ENCODE results near the gene INKA1.
"Not testable (repeated sequence)": the region's sequence is repeated elsewhere in the genome, so short reads cannot be mapped to it uniquely, and the experiment has no call there.

Gene INKA1

DNA sequence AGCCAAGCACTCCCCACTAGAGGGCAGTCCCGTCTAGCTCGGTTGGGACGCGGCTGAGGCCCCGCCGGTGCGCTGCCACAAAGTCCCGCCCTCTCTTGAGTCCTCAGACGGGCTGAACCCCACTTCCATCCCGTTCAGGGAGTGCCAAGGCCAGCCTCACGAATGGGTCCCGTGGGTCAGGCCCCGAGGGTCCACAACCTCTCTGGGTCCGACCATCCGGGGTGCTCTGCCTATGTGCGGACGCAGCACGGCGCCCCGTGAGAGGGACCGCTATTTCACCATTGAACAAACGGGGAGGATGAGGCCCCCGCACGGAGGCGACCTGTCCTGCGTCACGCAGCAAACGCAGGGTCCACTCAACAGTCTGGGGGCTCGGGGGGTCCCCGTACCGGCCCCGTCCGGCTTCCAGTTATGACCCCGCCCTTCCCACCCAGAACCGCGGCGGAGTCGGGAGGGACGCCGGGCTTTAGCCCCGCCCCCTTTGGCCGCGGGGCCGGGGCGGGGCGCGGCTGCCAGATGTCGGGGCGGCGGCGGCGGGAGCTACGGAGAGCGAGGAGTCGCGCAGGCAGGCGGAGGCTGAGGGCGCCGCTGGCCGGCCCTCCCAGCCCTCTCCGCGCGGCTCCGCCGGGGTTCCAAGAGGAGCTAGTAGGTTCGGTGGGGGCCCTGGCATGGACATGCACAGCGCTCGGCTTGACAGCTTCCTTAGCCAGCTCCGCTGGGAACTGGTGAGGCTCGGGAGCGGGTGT lies at the start of gene INKA1:
Gene INKA1, plus strand, starts transcription at position 543 of the 746 bp plus-strand sequence. Its CDS starts 132 bp downstream, at position 675.
- peak; percentile 66 to 79 (median 78) for DNase-seq (ENCODE audit: low read depth in 2 of 3, low spot score in 2 of 3)

DNA sequence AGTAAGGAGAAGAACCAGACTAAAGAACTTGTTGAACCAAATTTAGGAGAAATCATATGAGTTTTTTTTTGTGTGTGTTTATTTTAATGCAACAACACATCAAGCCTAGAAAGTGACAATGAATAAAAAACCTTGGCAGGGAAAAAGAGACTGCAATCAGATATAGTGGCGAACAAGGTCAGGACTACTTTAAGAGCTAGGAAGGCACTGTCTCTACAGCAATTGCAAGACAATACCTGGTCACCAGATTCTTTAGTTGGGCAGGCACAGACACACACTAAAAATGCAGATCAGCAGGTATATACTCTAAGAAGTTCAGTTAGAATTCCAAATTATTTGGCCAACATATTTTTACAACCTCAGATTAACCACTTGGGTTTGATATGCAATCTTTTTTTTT lies 48.5 kb upstream of the INKA1 start:
- DNase-seq (ENCODE audit: low read depth in 2 of 3, low spot score in 2 of 3), result no peak

DNA sequence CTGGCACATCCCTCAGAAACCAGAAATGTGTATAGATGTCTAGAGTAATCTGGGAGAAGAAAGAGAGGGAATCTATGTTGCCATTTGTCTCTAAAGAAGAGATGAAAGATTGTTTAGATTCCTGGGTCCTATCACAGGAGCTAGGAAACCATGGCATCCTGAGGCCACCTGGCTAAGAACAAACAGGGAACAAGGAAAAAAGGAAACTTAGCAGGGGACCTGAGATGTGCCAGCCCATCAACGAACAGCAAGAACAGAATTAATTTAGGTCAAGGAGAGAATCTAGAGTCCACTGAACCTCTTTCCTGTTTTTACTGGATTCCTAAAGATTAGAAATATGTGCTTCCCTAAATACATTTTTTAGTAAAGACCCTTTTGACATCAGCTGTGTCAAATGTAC lies 47.0 kb upstream of the INKA1 start:
- no peak for DNase-seq (ENCODE audit: low read depth in 2 of 3, low spot score in 2 of 3)

DNA sequence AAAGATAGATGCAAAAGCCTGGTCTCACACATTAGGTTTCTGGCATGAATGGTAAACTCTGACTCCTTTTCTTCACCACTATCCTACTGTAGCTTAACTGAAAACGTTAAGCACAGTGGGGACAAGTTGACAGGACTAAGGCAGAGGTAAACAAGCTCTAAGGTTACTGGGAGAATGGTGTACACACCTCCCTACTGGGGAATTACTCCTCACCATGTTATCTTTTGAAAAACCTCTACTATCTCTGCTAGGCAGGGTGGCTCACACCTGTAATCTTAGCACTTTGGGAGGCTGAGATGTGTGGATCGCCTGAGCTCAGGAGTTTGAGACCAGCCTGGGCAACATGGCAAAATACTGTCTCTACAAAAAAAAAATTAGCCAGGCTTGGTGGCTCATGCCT lies 45.9 kb upstream of the INKA1 start:
- DNase-seq (ENCODE audit: low read depth in 2 of 3, low spot score in 2 of 3), result no peak

DNA sequence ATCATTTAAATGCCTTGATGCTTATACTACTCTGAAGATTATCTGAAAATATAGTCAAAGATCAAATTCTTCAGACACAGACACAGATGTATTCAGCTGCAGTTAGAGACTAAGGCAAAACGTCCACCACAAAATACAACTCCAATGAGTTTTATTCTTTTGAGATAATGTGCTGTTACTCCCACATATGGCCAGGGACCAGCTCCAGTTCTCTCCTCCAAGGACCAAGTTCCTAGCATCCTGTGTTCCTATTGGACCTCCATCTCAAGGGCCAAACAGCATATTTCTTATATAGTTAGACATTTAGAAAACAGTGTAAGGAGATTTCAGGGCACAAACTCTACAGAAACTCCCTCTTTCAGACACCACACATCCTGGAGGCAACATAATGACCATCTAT lies 43.8 kb upstream of the INKA1 start:
- no peak for DNase-seq (ENCODE audit: low read depth in 2 of 3, low spot score in 2 of 3)

DNA sequence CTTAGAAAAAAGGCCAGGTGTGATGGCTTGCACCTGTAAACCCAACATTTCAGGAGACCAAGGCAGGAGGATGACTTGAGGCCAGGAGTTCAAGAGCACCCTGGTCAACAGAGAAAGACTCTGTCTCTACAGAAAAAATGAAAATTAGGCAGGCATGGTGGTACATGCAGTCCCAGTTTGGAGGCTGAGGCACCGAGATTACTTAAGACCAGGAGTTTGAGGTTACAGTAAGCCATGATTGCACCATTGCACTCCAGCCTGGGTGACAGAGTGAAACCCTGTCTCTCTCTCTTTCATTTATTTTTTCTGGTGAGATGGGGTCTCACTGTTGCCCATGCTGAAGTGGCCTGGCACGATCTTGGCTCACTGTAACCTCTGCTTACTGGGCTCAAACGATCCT lies 41.4 kb upstream of the INKA1 start:
- DNase-seq (ENCODE audit: low read depth in 2 of 3, low spot score in 2 of 3), result no peak

DNA sequence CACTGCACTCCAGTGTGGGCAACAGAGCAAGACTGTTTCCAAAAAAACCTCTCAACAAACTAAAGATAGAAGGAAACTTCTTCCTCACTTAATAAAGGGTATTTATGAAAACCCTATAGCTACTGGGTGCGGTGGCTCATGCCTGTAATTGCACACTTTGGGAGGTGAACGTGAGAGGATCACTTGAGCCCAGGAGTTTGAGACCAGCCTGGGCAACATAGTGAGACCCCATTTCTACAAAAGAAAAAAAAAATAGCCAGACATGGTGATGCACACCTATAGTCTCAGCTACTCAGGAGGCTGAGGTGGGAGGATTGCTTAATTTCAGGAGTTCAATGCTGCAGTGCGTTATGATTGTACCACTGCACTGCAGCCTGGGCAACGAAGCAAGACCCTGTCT lies 39.1 kb upstream of the INKA1 start:
- DNase-seq (ENCODE audit: low read depth in 2 of 3, low spot score in 2 of 3), result no peak

DNA sequence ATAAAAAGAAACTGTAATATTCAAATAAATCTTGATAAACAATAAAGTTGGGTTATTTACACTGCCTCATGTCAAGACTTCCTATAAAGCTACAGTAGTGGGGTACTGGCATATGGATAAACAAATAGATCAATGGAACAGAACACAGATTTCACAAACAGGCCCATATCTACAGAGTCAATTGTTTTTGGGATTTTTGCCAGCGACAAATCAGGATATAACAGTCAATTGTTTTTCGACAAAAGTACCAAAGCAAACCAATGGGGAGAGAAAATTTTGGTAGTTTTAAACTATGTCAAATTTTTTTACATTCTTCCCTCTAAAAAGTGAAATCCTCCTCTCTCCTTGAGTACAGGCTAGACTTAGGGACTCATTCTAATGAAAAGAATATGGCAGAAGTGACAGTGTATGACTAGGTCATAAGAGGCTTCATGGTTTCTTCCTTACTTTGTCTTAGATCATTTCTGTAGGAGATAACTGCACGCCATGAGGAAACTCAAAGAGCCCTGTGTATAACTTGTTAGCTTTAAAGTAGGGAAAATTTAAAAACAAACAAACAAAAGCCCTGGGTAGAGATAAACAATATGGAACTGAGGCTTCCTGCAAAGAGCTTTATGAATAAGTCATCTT lies 33.7 kb upstream of the INKA1 start:
- DNase-seq (ENCODE audit: low read depth in 2 of 3, low spot score in 2 of 3), result no peak

DNA sequence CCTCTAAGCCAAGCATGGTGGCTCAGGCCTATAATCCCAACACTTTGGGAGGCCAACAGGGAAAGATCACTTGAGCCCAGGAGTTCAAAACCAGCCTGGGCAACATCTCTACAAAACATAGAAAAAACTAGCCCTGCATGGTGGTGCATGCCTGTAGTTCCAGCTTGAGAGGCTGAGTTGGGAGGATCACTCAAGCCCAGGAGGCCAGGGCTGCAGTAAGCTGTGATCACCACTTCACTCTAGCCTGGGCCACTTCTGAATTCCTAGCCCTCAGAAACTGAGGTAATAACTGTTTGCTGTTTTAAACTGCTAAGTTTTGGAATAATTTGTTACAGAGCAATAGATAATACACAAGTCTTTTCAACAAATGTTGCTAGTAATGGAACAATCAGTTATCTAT lies 33.1 kb upstream of the INKA1 start:
- no peak for DNase-seq (ENCODE audit: low read depth in 2 of 3, low spot score in 2 of 3)

DNA sequence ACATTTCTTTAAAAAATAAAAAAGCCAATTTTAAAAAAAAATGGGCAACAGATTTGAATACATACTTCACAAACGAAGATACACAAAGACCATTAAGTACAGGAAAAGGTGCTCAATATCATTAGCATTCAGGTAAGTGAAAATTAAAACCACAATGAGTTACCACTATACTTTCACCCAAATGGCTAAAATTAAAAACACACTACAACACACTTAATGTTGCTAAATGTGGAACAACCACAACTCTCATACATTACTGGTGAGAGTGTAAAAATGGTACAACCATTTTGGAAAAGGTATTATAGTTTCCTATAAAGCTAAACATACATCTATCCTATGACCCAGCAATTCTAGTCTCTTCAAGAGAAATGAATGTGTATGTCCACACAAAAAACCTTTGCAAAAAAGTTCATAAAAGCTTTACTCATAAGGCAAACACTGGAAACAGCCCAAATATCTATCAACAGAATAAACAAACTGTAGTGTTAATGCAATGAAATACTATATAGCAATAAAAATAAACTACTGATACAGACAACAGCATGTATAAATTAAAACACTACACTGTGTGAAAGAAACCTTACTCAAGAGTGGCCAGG lies 31.6 kb upstream of the INKA1 start:
- no peak for DNase-seq (ENCODE audit: low read depth in 2 of 3, low spot score in 2 of 3)

DNA sequence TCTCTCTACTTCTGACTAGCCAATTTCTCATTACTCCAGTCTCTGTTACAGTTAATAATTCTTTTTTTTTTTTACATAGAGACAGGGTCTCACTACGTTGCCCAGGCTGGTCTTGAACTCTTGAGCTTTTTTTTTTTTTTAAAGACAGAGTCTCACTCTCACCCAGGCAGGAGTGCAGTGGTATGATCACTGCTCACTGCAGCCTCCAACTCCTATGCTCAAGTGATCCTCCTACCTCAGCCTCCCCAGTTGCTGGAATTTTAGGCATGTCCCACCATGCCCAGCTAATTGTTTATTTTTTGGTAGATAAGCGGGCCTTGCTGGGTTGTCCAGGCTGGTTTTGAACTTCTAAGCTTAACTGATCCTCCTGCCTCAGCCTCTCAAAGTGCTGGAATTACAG lies 30.4 kb upstream of the INKA1 start:
- DNase-seq (ENCODE audit: low read depth in 2 of 3, low spot score in 2 of 3), result no peak

DNA sequence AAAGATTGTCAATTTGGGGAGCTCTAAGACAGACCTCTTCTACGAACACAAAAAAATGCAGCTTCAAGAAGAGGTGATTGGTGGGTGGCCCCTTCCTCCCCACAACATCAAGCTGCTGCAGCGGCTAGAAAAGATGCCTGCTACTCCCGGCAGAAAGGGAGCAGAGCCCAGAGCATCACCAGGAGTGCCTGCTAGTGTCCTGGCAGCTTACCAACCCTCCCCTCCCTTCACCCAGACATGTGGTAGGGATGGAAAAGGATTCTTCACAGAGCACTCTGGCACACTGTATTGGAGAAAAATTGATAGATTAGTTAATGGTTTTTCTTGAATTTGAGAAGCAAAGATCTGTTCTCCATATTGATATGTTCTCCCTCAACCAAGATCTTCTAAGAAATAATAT lies 27.5 kb upstream of the INKA1 start:
- DNase-seq (ENCODE audit: low read depth in 2 of 3, low spot score in 2 of 3), result no peak

DNA sequence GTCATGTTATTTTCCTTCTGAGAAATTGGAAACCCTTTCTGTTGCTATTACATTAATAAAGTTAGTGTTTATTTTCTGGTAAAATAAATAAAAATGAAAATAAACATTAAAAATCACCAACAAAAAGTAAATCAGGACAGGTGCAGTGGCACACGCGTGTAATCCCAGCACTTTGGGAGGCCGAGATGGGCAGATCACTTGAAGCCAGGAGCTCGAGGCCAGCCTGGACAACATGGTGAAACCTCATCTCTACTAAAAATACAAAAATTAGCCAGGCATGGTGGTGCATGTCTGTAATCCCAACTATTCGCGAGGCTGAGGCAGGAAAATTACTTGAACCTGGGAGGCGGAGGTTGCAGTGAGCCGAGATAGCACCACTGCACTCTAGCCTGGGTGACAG lies 27.0 kb upstream of the INKA1 start:
- DNase-seq (ENCODE audit: low read depth in 2 of 3, low spot score in 2 of 3), result not testable (repeated sequence)

DNA sequence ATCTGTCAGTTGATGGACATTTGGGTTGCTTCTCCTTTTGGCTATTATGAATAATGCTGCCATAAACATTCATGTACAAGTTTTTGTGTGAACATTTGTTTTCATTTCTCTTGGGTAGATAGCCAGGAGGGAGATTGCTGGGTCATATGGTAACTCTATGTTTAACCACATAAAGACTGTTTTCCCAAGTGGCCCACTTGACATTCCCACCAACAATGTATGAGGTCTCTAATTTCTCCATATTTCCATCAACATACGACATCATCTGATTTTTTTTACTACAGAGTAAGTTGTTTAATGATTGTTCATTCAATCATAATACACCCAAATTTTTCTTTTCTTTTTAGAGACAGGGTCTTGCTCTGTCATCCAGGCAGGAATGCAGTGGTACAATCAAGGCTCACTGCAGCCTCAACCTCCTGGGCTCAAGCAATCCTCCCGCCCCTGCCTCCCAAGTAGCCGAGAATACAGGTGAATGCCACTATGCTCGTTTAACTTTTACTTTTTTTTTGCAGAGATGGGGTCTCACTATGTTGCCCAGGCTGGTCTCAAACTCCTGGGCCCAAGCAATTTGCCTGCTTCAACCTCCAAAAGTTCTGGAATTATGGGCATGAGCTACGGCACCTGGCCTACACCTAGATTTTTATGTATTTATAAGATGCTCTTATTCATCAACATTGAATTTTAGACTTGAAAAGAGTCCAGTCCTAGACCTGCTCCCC lies 23.5 kb upstream of the INKA1 start:
- no peak for DNase-seq (ENCODE audit: low read depth in 2 of 3, low spot score in 2 of 3)

DNA sequence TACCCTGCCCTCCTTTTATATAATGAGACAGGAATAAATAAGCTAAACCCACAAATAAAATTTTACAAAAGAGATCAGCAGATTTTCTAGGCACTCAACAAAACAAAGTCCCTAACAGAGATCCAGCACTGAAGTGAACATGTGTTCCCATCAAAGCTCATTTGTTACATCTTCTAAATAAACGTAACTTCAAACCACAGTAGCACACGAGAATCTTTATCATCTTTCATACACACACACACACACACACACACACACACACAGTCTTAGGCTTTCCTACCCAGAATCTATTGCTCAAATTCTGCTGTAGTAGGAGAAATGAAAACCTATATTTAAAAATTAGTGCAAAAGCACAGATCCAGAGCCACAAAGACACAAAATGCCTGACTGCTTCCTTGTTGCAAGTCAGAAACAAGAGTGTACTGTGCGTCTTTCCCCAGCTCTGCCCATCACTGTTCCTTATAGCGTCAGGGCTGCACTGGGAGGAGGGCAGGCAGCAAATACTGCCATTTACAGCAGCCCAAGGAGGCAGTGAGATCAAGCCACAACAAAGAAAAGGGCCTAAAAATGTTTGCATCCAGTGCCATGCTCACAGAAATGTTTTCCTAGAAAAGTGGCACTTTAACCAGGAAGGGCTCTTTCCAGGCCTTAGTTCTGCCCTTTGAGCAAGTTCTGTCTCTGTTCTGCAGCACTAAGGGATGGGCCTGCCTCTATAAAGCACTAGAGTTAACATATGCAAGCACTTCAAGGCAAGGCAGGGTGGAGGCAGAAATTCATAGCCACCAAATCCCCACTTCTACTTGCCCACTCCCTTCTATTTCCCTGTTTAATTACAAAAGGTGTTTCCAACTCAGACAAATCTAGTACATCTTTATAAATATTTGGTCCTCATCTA lies 22.7 kb upstream of the INKA1 start:
- DNase-seq (ENCODE audit: low read depth in 2 of 3, low spot score in 2 of 3), result no peak

DNA sequence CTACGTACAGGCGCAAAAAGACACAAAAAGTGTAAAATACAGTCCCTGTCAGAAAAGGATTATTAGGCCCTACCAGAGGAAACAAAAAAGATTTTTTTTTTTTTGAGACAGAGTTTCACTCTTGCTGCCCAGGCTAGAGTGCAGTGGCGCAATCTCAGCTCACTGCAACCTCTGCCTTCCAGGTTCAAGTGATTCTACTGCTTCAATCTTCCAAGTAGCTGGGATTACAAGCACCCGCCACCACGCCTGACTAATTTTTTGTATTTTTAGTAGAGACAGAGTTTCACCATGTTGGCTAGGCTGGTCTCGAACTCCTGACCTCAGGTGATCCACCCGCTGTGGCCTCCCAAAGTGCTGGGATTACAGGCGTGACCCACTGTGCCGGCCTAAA lies 22.1 kb upstream of the INKA1 start:
- DNase-seq (ENCODE audit: low read depth in 2 of 3, low spot score in 2 of 3), result not testable (repeated sequence)

DNA sequence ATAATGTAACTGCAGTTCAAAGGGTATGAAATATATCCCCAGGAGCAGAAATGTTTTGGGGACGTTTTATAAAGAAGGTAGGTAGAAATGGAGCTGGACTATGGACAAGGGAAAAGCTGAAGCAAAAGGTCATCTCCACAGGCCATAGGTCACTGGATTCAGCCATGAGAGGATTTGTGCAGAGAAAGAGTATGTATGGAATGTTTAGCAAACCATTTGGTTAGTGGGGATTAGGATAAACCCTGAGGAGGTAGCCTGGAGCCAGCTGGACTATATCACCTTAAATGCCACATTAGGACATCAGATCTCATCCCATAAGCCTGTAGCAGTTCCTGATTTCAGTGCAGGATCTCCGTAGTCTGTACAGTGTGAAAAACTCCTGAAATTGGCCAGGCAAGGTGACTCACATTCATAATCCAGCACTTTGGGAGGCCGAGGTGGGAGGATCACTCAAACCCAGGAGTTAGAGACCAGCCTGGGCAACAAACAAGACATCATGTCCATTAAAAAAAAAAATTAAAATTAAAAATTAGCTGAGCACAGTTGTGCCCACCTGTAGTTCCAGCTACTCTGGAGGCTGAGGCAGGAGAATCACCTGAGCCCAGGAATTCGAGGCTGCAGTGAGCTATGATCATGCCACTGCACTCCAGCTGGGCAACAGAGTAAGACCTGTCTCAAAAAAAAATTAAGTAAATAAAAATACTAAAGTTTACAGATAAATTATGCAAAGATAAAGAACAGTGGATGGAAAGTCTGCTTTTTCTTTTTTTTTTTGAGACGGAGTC lies 21.5 kb upstream of the INKA1 start:
- DNase-seq (ENCODE audit: low read depth in 2 of 3, low spot score in 2 of 3), result no peak

DNA sequence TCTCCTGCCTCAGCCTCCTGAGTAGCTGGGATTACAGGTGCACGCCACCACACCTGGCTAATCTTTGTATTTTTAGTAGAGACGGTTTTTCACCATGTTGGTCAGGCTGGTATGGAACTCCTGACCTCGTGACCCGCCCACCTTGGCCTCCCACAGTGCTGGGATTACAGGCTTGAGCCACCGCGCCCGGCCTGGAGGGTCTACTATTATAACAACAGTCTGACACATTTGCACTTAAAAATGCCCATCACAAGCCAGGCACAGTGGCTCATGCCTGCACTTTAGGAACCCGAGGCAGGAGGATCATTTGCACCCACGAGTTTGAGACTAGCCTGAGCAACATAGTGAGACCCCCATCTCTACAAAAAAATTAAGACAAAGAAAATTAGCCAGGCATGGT lies 20.8 kb upstream of the INKA1 start:
- not testable (repeated sequence) for DNase-seq (ENCODE audit: low read depth in 2 of 3, low spot score in 2 of 3)

DNA sequence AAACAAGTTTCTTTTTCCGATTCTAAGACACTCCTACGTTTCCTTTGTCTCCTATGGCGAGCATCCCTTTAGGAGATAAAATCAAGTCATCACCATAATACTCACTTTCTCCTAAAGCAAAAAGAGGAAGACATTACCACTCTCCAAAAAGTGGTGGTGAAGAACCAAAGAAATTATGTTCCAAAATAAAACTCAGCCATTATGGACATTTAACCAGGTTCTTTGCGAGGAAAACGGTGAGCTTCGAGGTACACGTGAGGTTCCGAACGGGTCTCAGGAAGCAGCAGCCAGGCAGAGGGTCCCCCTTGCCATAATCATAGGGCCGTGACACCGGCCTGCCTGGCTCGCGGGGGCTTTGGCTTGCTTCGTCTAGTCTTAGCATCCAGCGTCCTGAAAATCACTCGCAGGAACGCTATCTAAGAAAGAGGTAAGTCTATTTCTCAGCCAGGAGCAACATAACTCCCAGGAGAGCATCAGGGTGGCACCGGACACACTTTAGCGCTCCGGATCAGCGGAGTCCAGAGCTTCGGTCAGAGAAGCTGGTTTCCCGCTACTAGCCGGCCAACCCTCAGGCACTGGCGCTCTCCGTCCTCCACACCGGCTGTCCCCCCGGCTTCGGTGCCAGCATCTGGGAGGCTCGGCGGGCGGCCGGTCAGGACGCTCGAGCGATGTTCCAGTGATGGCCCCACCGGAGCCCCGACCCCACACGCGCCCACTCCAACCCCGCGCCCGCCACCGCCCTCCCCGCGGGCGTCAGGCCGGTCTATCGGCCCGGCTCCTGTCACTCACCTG lies 17.3 kb upstream of the INKA1 start:
- DNase-seq (ENCODE audit: low read depth in 2 of 3, low spot score in 2 of 3), result no peak
